Hepatic stellate cell (primary cell): ENCODE results near the gene COL6A2.
"Not testable (repeated sequence)": the region's sequence is repeated elsewhere in the genome, so short reads cannot be mapped to it uniquely, and the experiment has no call there.

Experiments
- DNase-seq: peaks from one replicate; pipeline ENCODE4 v3.0.0; 2011; ENCODE audit warnings: low spot score

COL6A2 gene

GRCh38 chr21:46079352-46080170 is 18.4 kb upstream of the COL6A2 start:
- DNase-seq, result peak; percentile 96

- no peak for DNase-seq
These were observed 17.5 kb upstream of the COL6A2 start for GRCh38 chr21:46080171-46081021.

GRCh38 chr21:46081022-46081861 is 16.7 kb upstream of the COL6A2 start:
- no peak for DNase-seq

- DNase-seq, result no peak
These were observed 15.8 kb upstream of the COL6A2 start for GRCh38 chr21:46081862-46082712.

- no peak for DNase-seq
These were observed 15.3 kb upstream of the COL6A2 start for GRCh38 chr21:46082713-46082962.

GRCh38 chr21:46082963-46083790 is 14.7 kb upstream of the COL6A2 start:
- DNase-seq, result no peak

GRCh38 chr21:46083791-46084561 is 13.9 kb upstream of the COL6A2 start:
- no peak for DNase-seq

- DNase-seq, result no peak
These were observed 13.2 kb upstream of the COL6A2 start for GRCh38 chr21:46084709-46085108.

GRCh38 chr21:46085259-46085658 is 12.7 kb upstream of the COL6A2 start:
- DNase-seq, result not testable (repeated sequence)

GRCh38 chr21:46087641-46088040 is 10.3 kb upstream of the COL6A2 start:
- no peak for DNase-seq

GRCh38 chr21:46088189-46088588 is 9.7 kb upstream of the COL6A2 start:
- DNase-seq, result no peak

GRCh38 chr21:46089285-46089684 is 8.6 kb upstream of the COL6A2 start:
- no peak for DNase-seq

- DNase-seq, result no peak
These were observed 6.8 kb upstream of the COL6A2 start for GRCh38 chr21:46091118-46091517.

GRCh38 chr21:46091631-46092025 is 6.3 kb upstream of the COL6A2 start:
- DNase-seq, result no peak

GRCh38 chr21:46092026-46092764 is 5.7 kb upstream of the COL6A2 start:
- peak; percentile 94 for DNase-seq

GRCh38 chr21:46092811-46093667 is 4.9 kb upstream of the COL6A2 start:
- no peak for DNase-seq

GRCh38 chr21:46093668-46094400 is 4.1 kb upstream of the COL6A2 start:
- no peak for DNase-seq
